ENCODE data around the gene SLC22A17. TPM values are rescaled to one million over a fixed set of nuclear protein-coding genes. Genes with fewer than 3 reads are reported as not detected.
"Not testable (repeated sequence)": the region's sequence is repeated elsewhere in the genome, so short reads cannot be mapped to it uniquely, and the experiment has no call there.

The SLC22A17 gene
- total and polyA plus RNA-seq, 10 of the 15 experiments (the other 5 are each of a cell fraction or from before 2014, with no cell fraction given), result not detected

DNA sequence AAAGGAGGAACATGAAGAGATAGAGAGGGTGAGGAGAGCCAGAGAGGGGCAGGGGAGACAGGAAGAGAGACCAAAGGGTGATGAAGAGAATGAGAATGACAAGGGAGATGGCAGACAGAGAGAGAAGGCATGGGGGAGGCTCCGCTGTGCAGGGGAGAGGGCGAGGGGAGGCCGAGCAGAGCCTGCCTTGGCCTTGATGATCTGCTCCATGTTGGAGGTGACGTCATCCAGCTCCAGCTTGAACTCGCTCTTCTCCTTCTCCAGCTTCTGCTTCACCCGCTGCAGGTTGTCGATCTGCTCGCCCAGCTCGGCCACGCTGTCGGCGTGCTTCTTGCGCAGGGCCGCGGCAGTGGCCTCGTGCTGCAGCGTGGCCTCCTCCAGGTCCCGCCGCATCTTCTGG is 37.2 kb upstream of the SLC22A17 start:
- BruUV-seq (replicated peaks); RAD21 ChIA-PET (ENCODE audit: unreplicated experiment); intact Hi-C loops (cut with micrococcal nuclease; ENCODE audit: unreplicated experiment); H3K4me2 ChIP-seq (ENCODE audit: control insufficient read depth, insufficient read depth); DNase-seq (ENCODE audit: low read depth, low spot score); FAIRE-seq; ATAC-seq; H3K36me3 ChIP-seq (ENCODE audit: control insufficient read depth in 2 of 2, insufficient read depth in 2 of 2, low read length in 1 of 2); H3K27ac ChIP-seq (ENCODE audit: control insufficient read depth, insufficient read depth); H2AFZ ChIP-seq (ENCODE audit: control insufficient read depth, low read depth, low read length); H4K20me1 ChIP-seq (ENCODE audit: control insufficient read depth, insufficient read depth); H3K79me2 ChIP-seq (ENCODE audit: control insufficient read depth, insufficient read depth, low read length); POLR2A ChIA-PET; H3K4me1 ChIP-seq (ENCODE audit: control insufficient read depth, insufficient read depth, low read length); in situ Hi-C loops (cut with MboI); H3K9ac ChIP-seq (ENCODE audit: control insufficient read depth, insufficient read depth, low read length); H3K9me3 ChIP-seq (replicated peaks; ENCODE audit: control insufficient read depth, insufficient read depth, low read length); SMC1A ChIA-PET (ENCODE audit: uncharacterized antibody, unreplicated experiment); H3K4me3 ChIP-seq; H3K27me3 ChIP-seq (replicated peaks in 1 of 2; ENCODE audit: control insufficient read depth in 2 of 2, insufficient read depth in 2 of 2, low read length in 1 of 2): not testable (repeated sequence)
- WGBS (ENCODE audit: insufficient coverage, insufficient replicate concordance, low lambda C conversion rate, missing lambda C conversion rate), result 67% methylated on average over 3 of the region's 19 CpGs
- CTCF ChIA-PET, result interaction anchor here (0.6 kb wide), 1 partner anchor 217 kb away, joined by 3 read pairs; no protein-coding TSS in a partner anchor

DNA sequence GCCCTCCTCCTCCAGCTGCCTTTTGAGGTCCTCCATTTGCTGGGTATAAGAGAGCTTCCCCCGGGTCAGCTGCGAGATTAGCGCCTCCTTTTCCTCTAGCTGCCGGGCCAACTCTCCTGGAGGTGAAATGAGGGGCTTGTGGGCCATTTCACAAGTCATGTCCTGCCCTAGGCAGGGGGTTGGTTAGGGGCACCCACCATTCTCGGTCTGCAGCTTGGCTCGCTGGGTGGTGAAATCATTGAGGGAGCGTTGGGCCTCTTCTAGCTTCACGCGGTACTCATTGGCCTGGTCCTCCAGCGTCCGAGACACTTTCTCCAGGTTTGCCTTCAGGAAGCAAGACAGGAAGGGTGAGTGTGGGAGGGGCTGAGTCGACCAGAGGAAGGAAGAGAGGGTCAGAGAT is 36.7 kb upstream of the SLC22A17 start:
- no peak overlapping the region for H3K9ac ChIP-seq (ENCODE audit: control insufficient read depth, insufficient read depth, low read length)
- H2AFZ ChIP-seq (ENCODE audit: control insufficient read depth, low read depth, low read length), result no peak overlapping the region
- no peaks in the 10 kb centered on the region for H3K79me2 ChIP-seq (ENCODE audit: control insufficient read depth, insufficient read depth, low read length)
- ChIA-PET CTCF (no interaction called here), RAD21 (ENCODE audit: unreplicated experiment) (no interaction called here), POLR2A (no interaction called here), SMC1A (ENCODE audit: uncharacterized antibody, unreplicated experiment) (no interaction called here)
- H3K9me3 ChIP-seq (replicated peaks; ENCODE audit: control insufficient read depth, insufficient read depth, low read length), result no peaks in the 10 kb centered on the region
- no peak overlapping the region for H3K4me2 ChIP-seq (ENCODE audit: control insufficient read depth, insufficient read depth)
- in situ Hi-C loops (cut with MboI), result no loop called here
- H3K27ac ChIP-seq (ENCODE audit: control insufficient read depth, insufficient read depth), result no peak overlapping the region
- ATAC-seq (no peak), DNase-seq (ENCODE audit: low read depth, low spot score) (no peak), FAIRE-seq (no peak)
- 36% methylated on average over 12 of the region's 12 CpGs for WGBS (ENCODE audit: insufficient coverage, insufficient replicate concordance, low lambda C conversion rate, missing lambda C conversion rate)
- no peak overlapping the region for H3K4me3 ChIP-seq
- H3K27me3 ChIP-seq (replicated peaks in 1 of 2; ENCODE audit: control insufficient read depth in 2 of 2, insufficient read depth in 2 of 2, low read length in 1 of 2), result no peaks in the 10 kb centered on the region; a peak in 2 of 4 replicates
- H4K20me1 ChIP-seq (ENCODE audit: control insufficient read depth, insufficient read depth), result no peaks in the 10 kb centered on the region
- BruUV-seq (replicated peaks), result no TSS peak
- H3K4me1 ChIP-seq (ENCODE audit: control insufficient read depth, insufficient read depth, low read length), result no peaks in the 10 kb centered on the region
- intact Hi-C loops (cut with micrococcal nuclease; ENCODE audit: unreplicated experiment), result no loop called here
- no peaks in the 10 kb centered on the region for H3K36me3 ChIP-seq (ENCODE audit: control insufficient read depth in 2 of 2, insufficient read depth in 2 of 2, low read length in 1 of 2)
- TF ChIP-seq, protein P1, sequence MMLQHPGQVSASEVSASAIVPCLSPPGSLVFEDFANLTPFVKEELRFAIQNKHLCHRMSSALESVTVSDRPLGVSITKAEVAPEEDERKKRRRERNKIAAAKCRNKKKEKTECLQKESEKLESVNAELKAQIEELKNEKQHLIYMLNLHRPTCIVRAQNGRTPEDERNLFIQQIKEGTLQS (IDR thresholded peaks at IDR 0.05; ENCODE audit: borderline replicate concordance, extremely low read depth, low read depth, low read length), result no peak
- TF ChIP-seq MTA2 (IDR thresholded peaks at IDR 0.05; ENCODE audit: low read depth), result no peak
- no peak for TF ChIP-seq GABPA (IDR thresholded peaks at IDR 0.05; ENCODE audit: low read depth)
- TF ChIP-seq BMI1 (IDR thresholded peaks at IDR 0.05; ENCODE audit: borderline replicate concordance), result no peak
- TF ChIP-seq TCF7 (IDR thresholded peaks at IDR 0.05; ENCODE audit: borderline replicate concordance), result no peak
- no peak for TF ChIP-seq LARP7 (IDR thresholded peaks at IDR 0.05)
- no peak for TF ChIP-seq NFXL1 (IDR thresholded peaks at IDR 0.05; ENCODE audit: borderline replicate concordance)
- no peak for TF ChIP-seq ZSCAN29 (IDR thresholded peaks at IDR 0.05)
- TF ChIP-seq SIN3A (IDR thresholded peaks at IDR 0.05; ENCODE audit: low read depth, low read length), result no peak
- TF ChIP-seq SMAD5 (IDR thresholded peaks at IDR 0.05; ENCODE audit: low read depth), result no peak
- TF ChIP-seq, protein P2, sequence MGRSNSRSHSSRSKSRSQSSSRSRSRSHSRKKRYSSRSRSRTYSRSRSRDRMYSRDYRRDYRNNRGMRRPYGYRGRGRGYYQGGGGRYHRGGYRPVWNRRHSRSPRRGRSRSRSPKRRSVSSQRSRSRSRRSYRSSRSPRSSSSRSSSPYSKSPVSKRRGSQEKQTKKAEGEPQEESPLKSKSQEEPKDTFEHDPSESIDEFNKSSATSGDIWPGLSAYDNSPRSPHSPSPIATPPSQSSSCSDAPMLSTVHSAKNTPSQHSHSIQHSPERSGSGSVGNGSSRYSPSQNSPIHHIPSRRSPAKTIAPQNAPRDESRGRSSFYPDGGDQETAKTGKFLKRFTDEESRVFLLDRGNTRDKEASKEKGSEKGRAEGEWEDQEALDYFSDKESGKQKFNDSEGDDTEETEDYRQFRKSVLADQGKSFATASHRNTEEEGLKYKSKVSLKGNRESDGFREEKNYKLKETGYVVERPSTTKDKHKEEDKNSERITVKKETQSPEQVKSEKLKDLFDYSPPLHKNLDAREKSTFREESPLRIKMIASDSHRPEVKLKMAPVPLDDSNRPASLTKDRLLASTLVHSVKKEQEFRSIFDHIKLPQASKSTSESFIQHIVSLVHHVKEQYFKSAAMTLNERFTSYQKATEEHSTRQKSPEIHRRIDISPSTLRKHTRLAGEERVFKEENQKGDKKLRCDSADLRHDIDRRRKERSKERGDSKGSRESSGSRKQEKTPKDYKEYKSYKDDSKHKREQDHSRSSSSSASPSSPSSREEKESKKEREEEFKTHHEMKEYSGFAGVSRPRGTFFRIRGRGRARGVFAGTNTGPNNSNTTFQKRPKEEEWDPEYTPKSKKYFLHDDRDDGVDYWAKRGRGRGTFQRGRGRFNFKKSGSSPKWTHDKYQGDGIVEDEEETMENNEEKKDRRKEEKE (IDR thresholded peaks at IDR 0.05), result no peak
- TF ChIP-seq RBBP5 (conservative IDR thresholded peaks at IDR 0.05), result no peak
- TF ChIP-seq MTA3 (IDR thresholded peaks at IDR 0.05; ENCODE audit: borderline replicate concordance, low read length), result no peak
- TF ChIP-seq, protein P3, sequence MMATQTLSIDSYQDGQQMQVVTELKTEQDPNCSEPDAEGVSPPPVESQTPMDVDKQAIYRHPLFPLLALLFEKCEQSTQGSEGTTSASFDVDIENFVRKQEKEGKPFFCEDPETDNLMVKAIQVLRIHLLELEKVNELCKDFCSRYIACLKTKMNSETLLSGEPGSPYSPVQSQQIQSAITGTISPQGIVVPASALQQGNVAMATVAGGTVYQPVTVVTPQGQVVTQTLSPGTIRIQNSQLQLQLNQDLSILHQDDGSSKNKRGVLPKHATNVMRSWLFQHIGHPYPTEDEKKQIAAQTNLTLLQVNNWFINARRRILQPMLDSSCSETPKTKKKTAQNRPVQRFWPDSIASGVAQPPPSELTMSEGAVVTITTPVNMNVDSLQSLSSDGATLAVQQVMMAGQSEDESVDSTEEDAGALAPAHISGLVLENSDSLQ (IDR thresholded peaks at IDR 0.05), result no peak
- no peak for TF ChIP-seq MYB (IDR thresholded peaks at IDR 0.05; ENCODE audit: borderline replicate concordance, low read depth, low read length)
- no peak for TF ChIP-seq MEF2A (IDR thresholded peaks at IDR 0.05; ENCODE audit: insufficient read depth, low read depth, low read length)
